GM10248 (cell line): ENCODE results near the gene TDRKH.

Experiments used
- CTCF ChIA-PET: fragments of 300-600 bp; sonication (Branson Sonifier 250); formaldehyde crosslinking; extraction: SDS; loops from one replicate; lab custom pipeline; 2021; ENCODE audit warnings: antibody characterized with exemption; lab: Yijun Ruan, JAX
- POLR2A ChIA-PET: fragments of 350-650 bp; sonication (Branson Sonifier 250); formaldehyde crosslinking; extraction: SDS; loops from one replicate; lab custom pipeline; 2020; ENCODE audit warnings: antibody characterized with exemption; lab: Yijun Ruan, JAX
- DNase-seq: peaks from one replicate; pipeline ENCODE4 v3.0.0; 2012; ENCODE audit errors: extremely low spot score
- TF ChIP-seq, protein P1 (sequence below): IDR thresholded peaks from 2 replicates; pipeline ENCODE4 v1.5.1; 2012; ENCODE audit warnings: mild to moderate bottlenecking, low read depth; ENCODE audit errors: extremely low read depth, missing control alignments, control extremely low read depth

Gene TDRKH

DNA sequence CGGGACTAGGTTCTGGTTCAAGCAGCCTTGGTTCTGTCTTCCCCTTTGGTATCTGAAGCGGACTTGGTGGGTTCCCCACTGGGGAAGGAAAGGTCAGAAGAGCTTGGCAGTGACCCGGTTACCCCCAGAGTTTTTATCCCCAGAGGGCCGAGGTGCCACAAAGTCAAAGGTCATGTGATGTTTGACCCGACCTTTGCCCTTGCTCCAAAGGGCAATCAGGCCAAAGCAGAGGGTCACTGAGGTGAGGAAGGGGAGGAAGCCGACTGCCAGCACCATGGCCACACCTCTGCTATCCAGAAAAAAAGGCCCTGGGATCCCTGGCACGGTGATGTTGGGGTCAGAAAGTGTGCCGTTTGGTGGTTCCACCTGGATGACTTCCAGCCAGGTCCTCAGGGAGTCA, 10.5 kb upstream of the TDRKH start:
- ChIA-PET POLR2A (no interaction called here), CTCF (no interaction called here)
- TF ChIP-seq, protein P1, sequence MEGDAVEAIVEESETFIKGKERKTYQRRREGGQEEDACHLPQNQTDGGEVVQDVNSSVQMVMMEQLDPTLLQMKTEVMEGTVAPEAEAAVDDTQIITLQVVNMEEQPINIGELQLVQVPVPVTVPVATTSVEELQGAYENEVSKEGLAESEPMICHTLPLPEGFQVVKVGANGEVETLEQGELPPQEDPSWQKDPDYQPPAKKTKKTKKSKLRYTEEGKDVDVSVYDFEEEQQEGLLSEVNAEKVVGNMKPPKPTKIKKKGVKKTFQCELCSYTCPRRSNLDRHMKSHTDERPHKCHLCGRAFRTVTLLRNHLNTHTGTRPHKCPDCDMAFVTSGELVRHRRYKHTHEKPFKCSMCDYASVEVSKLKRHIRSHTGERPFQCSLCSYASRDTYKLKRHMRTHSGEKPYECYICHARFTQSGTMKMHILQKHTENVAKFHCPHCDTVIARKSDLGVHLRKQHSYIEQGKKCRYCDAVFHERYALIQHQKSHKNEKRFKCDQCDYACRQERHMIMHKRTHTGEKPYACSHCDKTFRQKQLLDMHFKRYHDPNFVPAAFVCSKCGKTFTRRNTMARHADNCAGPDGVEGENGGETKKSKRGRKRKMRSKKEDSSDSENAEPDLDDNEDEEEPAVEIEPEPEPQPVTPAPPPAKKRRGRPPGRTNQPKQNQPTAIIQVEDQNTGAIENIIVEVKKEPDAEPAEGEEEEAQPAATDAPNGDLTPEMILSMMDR = no peak
- no peak for DNase-seq

DNA sequence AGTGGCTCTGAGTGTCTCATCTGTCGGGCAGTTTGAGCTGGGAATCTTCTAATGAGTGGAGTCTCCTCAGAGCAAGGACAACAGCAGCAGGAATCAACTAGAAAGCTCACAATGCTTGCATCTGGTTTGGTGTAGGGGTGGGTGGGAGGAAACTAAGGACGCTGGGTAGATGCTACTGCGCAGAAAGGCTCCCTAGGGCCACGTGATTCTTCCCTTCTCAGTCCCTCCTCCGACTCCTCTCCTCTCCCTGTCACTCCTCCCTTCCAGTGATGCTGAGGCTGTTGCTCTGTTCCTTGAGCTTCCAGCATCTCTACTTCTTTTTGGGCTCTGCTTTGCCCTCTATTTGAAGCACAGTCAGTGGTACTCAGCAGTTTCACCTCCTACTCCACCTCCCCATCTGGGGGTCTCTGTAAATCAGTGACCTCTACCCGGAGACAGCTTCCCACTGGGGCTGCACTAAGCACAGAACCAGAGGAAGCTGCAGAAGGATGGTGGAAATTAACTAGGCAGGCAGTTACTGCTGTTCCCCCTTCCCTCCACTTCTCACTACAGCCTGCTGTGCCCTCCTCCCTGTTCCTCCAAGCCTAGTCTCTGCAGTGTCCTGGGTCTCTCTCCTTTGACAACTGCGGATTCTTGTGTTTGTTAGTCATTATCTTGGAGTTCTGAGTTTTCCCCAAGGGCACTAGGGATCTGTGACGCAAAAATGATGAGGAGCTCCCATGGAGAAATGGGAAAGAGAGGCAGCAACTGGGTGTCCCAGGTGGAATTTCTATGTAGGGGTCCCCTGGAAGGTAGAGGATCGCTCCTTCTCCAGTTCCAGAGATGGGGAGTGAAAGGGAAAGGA, 9.1 kb upstream of the TDRKH start:
- POLR2A ChIA-PET = no interaction called here
- CTCF ChIA-PET = interaction anchor here (0.8 to 1.6 kb wide), 2 partner anchors 8 to 19 kb away, joined by 3 read pairs; no protein-coding TSS in a partner anchor

DNA sequence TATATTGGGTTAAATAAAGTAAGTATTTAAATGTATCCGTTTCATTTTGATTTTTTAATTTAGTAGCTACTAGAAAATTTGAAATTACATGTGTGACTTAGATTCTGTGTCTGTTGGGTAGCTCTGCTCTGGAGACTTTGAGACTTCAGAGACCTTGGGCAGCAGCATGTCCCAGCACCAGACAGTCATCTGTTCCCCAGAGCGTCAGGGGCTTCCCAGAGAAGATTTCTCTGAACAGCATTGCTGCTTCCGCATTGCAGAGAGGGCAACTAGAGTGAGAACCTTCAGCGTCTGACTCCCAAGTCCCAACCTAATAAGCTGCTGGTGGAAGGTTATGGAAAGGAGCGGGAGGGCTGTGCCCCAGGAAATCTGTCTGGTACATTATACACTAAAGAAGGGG, 8.3 kb upstream of the TDRKH start:
- CTCF ChIA-PET = interaction anchor here (1.1 to 2.0 kb wide), 3 partner anchors 9 to 38 kb away, joined by 3 to 7 read pairs (median 3); no protein-coding TSS in a partner anchor
- DNase-seq = no peak

More for the DNA sequence above, 9.1 kb upstream of the TDRKH start:
- TF ChIP-seq, protein P1 = no peak
- DNase-seq = no peak

DNA sequence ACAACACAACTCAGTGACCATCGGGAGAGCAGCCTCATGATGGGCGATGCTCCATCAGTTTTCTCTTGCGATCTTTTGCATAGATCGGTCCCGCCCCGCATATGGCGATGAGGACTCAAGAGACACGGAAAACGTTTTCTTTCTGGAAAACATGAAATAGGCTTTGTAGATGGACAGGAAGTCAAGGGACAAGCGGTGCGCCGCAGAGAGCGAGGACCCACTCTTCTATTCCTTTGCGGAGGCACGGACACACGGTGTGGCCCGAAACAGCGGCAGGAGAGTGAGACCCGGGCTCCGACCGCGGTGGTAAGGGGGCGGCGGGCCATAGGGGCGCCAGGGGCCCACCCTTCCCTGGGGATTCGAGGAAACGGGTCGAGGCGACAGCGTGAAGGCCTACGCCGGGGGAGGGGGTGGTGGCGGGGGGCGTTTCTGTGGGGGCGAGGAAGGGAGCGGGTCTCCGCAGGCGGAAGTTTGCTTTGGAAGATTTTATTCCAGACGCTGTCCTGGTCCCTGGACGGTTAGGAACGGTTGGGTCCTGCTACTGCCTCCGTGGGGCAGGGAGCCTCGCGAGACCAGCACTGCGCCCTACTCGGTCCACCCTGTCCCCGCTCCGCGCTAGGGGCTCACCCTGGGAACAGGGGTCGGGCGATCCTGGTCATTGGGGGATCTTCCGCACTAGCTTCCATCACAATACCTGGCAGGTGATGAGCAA, 796 bp upstream of the TDRKH start:
- CTCF ChIA-PET = interaction anchor here (1.7 to 3.3 kb wide), 2 partner anchors 12 kb away, joined by 4 to 12 read pairs; no protein-coding TSS in a partner anchor
- POLR2A ChIA-PET = no interaction called here
- TF ChIP-seq, protein P1 = no peak
- no peak for DNase-seq

More for the DNA sequence above, 8.3 kb upstream of the TDRKH start:
- POLR2A ChIA-PET = no interaction called here
- TF ChIP-seq, protein P1 = no peak

DNA sequence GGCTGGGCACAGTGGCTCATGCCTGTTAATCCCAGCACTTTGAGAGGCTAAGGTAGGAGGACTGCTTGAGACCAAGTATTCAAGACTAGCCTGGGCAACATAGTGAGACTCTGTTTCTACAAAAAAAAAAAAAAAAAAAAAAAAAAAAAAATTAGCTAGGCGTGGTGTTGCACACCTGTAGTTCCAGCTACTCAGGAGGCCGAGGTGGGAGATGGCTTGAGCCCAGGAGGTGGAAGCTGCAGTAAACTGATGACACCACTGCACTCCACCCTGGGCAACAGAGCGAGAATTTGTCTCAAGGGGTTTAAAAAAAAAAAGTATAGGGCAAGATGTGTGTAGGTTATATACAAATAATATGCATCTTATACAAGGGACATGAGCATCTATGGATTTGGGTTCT, 2.6 kb downstream of the TDRKH start:
- POLR2A ChIA-PET = no interaction called here
- CTCF ChIA-PET = interaction anchor here (1.1 to 3.3 kb wide), 5 partner anchors 9 to 49 kb away, joined by 3 to 12 read pairs (median 4); no protein-coding TSS in a partner anchor

DNA sequence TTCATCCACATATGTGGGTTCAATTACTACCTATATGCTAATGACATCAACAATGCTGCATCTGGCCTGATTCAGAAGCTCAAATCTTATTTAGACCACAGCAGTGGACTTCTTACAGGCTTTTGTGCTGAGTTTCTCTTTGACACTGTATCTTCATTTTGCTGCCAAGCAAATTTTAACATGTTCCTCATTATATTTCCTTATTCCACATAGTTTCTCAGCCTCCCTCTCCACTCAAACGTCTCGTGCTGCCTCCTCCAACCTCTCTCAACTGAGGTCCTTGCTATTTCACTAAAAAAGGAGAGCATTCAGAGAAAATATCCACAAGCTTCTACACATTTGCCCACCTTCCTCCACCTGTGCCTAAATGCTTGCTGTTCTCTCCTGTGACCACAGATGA, 6.5 kb downstream of the TDRKH start:
- no peak for DNase-seq
- ChIA-PET CTCF (interaction anchor here (1.7 kb wide), 1 partner anchor 9 kb away, joined by 6 read pairs; no protein-coding TSS in a partner anchor), POLR2A (no interaction called here)
- TF ChIP-seq, protein P1 = no peak

More for the DNA sequence above, 2.6 kb downstream of the TDRKH start:
- TF ChIP-seq, protein P1 = no peak
- no peak for DNase-seq
